Measurements from ENCODE around the gene NMNAT2.
A peak's percentile ranks its signal among the peaks of the same experiment; 100 is the strongest.
"Not testable (repeated sequence)": the region's sequence is repeated elsewhere in the genome, so short reads cannot be mapped to it uniquely, and the experiment has no call there.

Gene NMNAT2

DNA sequence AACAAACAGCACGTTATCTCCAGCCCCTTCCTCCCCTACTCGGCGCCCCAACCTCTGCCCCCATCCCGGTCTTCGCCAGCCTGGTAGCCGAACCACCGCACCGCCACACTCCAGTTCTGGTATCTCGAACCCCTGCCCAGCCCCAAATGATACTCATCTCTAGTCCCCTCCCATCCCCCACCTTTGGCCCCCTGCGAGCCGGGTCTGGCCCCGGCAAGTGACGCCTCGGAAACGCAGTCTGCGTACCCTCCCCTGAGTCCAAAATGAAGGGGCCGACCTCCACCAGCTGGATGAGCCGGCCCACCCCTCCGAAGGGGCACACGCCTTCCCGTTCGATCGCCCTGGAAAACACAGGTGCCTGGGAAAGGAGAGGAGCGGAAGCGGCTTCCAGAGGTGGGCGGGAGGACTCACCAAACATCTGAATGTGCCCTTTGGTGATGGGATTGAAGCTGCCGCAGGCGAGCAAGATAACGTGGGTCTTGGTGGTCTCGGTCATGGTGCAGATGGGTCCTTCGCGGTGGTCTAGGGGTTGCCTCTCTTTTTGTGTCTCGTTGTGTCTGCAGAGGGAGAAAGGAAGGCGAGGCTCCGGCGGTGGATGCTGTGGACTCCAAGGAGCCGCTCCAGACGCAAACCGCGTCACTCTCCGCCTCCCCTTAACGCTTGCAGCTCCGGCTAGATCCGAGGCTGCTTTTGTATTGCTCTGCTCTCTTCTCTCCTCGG lies at the start of gene NMNAT2:
Gene NMNAT2, minus strand, starts transcription at position 609 of the 720 bp plus-strand sequence. Its CDS starts 113 bp downstream, at position 496.
- peak in 1 of 2 donors; percentile 9 for DNase-seq

DNA sequence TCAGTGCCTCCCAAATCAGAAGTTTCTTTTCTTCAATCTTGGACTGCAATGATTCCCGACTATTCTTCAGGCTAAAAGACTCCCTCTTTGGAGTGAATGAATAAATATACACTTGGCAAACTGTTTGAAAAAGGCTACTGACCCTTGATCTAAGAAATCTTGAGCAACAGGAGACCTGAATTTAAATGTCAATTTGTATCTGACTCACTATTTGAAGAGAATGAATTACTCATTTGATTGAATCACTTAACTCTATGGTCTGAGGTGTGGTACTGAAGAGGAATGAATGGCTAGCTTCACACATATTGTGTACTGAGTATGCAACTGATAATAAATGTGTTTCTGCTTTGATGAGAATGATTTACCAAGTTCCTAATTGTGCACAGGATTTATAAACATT lies 49.5 kb upstream of the NMNAT2 start:
- no peak for DNase-seq

DNA sequence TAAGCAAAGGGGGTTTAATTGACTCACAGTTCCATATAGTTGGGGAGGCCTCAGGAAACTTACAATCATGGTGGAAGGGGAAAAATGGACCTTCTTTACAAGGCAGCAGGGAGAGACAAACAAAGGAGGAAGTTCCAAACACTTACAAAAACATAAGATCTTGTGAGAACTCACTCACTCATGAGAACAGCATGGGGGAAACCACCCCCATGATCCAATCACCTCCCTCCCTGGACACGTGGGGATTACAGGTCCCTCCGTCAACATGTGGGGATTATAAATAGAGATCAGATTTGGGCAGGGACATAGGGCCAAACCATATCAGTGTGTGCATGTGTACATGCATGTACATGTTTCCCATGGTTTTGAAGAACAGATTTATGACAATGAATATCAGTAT lies 48.6 kb upstream of the NMNAT2 start:
- no peak for DNase-seq

DNA sequence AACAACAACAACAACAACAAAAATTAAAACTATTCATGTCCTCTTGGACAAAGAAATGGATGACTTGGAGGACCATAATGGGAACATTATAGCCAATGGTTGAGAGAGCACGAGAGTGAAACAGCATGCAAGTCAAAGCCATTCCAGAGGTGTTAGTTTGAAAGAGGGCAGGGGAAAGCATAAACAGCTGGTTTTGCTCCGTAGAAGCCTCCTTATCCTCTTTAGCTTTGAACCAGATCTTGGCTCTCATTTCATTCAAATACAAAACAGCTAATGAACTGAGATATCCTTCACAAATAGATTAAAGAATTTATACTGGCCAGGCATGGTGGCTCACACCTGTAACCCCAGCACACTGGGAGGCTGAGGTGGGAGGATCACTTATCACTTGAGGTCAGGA lies 45.4 kb upstream of the NMNAT2 start:
- no peak for DNase-seq

DNA sequence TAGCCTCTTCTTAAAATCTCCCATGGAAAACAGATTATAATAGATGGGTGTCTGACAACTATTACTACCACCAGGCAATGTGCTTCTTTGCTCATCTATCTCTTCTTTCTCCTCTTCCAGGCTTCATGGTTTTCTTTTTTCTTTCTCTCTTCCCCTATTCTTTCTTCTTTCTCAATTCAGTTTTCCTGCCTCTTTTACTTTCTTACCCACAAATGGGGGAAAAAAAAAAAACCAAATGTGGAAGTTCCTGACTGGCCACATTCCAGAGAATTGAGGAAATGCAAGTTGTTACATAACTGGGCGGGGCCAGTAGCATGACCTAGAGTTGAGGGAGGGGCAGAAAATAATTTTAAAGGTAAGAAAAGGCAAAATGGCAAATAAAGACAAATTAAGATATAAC lies 43.2 kb upstream of the NMNAT2 start:
- DNase-seq = no peak

DNA sequence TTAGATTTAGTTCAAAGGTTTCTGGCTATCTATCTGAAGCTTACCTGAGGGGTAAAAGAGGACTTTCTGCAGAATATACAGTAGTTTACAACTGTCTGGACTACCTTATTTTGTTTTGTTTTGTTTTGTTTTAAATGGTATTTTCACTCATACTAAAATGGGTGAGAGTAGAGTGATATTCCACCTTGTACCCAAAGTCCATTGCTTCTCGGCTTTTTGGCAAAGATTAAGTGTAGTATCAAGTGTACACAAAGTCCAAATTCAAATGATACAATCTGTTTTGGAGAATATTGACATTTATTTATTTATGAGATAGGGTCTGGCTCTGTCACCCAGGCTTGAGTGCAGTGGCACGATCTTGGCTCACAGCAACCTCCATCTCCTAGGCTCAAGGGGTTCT lies 42.4 kb upstream of the NMNAT2 start:
- no peak for DNase-seq

DNA sequence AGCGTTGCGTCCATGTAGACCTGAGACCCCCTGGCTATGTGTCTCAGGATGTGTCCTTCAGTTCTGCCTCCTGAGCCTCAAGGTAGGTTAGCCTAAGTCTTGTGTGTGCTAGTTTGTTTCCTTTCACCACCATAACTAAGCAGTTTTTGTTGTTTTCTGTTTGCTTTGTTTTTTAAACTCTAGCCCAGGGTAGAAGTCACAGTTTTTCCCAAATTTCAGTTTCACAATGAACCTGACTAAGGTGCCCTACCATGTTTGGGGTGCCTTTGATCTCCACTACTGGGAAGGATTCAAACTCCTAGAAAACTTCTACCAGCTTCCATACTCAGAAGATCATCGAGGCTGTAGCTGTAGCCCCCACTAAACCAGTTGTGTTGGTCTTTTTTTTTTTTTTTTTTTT lies 39.3 kb upstream of the NMNAT2 start:
- no peak for DNase-seq

DNA sequence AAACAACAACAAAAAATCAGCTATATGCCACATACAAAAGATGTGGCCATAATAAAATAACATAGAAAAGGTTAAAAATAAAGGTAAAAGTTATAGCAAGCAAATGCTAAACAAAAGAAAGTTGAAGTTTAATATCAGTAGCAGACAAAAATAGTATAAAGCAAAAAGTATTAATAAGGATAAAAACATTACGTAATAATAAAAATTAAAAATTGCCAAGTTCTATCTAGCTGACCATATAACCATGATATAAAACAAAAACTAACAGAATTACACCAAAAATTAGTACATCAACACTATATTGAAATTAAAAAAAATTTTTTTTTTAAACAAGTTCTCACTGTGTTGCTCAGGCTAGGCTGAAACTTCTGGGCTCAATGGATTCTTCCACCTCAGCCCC lies 38.6 kb upstream of the NMNAT2 start:
- DNase-seq = no peak

DNA sequence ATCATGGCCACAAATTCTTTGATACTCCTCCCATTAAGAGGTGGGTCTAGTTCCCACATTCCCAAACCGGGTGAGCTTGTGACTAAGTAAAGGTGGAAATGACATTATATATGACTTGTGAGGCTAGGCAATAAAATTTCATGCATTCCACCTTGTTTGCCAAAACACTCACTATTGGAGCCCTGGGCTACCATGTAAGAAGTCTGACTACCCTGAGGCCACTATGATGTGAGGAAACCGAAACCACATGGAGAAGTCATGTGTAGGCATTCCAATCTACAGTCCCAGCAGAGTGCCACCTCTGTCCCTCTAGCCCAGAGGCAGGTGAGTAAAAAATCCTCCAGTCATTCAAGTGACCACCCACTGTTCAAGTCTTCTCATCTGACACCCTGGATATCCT lies 36.2 kb upstream of the NMNAT2 start:
- DNase-seq = no peak

DNA sequence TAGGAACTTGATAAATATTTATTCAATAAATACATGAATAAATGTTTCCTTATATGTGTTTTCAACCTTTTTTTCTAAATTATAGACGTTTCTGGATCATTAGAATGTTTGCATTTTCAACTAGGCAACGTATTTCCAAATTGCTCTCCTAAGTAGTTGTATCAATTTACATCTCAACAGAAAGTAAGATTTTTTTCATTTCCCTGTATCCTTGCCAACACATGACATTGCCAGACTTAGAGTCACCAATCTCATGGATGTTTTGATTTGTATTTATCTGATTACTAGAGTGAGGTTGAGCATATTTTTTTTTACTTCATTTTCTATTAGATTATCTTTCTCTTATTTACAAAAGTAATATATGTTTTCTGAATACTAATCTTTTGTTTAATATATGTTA lies 31.9 kb upstream of the NMNAT2 start:
- DNase-seq = no peak

DNA sequence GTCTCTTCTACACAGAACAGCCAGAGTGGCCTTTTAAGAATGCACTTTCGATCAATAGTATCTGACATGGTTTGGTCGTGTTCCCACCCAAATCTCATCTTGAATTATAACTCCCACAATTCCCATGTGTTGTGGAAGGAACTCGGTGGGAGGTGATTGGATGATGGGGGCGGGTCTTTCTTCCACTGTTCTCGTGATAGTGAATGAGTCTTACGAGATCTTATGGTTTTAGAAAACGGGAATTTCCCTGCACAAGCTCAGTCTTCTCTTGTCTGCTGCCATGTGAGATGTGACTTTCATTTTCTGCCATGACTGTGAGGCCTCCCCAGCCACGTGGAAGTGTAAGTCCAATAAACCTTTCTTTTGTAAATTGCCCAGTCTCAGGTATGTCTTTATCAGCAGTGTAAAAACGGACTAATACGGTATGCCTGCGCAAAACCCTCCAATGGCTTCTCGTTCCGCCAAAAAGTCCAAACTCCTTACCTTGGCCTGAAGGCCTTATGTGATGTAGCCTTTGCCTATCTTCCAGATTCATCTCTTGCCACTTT lies 31.1 kb upstream of the NMNAT2 start:
- no peak for DNase-seq

DNA sequence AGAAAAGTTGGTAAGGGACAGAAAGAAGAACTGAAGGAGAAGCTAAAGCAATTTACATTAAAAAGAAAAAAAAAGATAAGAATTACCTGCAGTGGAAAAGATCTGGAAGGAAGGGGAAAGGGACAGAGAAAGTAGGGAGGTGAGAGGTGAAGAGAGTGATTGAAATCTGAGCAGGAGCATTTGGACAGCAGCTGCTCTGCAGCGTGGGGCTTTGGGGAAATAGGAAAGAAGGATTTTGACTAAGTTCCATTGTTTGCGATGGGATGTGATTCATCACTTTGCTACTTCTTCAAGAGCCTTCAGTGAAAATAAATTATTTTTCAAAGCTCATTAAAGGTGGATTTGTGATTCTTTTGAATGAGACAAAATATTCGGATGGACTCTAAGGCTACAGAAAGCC lies 26.1 kb upstream of the NMNAT2 start:
- no peak for DNase-seq

DNA sequence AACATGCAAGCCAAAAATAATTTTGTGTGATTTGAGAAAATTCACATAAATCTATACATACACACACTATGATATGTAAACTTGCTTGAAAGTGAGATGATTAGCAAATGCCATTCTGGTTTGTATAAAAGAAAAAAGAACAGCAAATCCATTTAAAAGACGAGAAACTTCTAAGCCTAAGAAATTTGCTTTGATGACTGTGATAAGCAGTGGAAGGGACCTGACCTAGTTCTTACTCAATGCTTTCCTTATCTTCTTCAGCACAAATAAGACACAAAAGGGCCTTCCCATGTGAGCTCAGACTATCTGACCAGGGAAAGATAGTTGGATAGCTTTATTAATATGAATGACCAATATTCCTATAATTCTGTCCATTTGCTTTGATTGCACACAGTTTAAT lies 25.3 kb upstream of the NMNAT2 start:
- DNase-seq = no peak

DNA sequence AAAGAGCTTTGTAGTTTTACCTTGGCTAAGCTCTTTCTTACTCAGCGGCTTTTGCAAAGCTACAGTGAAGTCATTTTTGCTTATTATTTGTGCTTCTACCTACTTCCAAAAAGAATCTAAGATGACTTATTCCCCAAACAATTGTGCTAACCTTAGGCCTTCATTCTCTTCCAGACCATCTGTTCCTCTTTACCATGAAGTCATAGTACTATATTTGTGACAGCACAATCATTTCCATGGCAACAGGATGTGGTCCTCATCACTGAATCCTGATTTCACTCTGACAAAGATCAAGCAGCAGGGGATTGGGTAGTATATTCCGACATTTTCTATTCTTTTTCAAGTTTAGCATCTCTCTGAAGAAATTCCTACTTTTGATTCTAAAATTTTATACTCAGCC lies 24.8 kb upstream of the NMNAT2 start:
- DNase-seq = no peak

DNA sequence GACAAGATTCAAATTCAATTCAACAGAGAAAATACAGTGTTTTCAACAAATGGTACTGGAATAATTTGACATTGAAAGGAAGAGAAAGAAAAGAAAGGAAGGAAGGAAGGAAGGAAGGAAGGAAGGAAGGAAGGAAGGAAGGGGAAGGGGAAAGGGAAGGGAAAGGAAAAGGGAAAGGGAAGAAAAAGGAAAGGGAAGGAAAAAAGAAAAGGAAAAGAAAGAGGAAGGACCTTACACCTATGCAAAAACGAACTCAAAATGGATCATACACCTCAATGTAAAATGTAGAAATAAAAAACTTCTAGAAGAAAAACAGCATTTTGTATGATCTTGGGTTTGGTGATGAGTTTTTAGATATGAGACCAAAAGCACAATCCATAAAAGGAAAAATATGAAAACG lies 19.9 kb upstream of the NMNAT2 start:
- no peak for DNase-seq

DNA sequence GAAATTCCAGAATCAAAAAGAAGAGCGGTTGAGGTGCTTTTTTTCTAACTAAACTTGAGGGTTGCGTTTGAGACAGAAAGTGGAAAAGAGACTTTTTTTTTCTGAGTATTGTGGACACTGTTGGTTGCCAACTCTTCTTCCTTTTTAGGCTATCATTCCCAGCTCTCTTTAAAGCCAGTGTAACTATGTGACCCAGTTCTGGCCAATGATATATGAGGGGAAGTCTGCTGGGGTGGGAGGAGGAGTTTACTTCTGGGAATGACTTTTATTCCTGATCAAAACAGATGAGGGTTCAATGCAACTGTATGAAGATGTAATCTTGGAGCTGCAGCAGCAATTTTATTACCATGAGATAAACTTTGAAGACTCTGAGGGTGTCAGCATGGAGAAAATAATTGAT lies 17.3 kb upstream of the NMNAT2 start:
- no peak for DNase-seq

DNA sequence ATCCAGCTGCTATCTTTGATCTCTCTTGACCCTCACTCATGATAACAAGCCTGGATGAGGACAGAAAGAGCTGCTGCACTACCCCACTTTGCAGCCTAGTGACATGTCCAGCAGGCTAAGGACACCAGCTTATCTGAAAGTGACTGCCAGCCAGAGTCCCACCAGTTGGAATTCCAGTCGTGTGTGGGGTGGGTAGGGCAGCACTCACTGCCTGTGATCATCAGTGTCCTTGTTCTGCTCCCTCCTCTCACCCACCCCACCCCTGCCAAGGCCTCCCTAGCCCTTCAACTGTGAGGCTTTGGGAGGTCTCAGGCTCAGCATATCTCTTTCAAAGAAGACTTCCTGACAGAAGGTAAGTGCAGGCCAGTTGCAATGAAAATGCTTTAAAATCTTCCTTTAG lies 15.5 kb upstream of the NMNAT2 start:
- no peak for DNase-seq

DNA sequence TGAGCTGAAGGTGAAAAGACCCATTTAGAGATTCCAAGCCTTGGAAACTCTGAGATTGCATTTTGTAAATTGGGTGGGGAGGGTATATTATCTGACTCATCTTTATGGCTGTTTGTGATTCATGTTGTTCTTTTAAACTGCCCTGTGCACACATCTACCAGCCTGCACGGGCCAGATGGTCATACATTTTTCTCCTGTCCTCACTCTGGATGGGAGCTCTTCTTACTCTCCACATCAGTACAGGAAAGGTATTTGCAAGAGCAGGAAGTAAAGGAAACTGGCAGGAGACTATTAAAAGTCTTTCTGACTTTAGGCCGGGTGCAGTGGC lies 14.3 kb upstream of the NMNAT2 start:
- DNase-seq = no peak

DNA sequence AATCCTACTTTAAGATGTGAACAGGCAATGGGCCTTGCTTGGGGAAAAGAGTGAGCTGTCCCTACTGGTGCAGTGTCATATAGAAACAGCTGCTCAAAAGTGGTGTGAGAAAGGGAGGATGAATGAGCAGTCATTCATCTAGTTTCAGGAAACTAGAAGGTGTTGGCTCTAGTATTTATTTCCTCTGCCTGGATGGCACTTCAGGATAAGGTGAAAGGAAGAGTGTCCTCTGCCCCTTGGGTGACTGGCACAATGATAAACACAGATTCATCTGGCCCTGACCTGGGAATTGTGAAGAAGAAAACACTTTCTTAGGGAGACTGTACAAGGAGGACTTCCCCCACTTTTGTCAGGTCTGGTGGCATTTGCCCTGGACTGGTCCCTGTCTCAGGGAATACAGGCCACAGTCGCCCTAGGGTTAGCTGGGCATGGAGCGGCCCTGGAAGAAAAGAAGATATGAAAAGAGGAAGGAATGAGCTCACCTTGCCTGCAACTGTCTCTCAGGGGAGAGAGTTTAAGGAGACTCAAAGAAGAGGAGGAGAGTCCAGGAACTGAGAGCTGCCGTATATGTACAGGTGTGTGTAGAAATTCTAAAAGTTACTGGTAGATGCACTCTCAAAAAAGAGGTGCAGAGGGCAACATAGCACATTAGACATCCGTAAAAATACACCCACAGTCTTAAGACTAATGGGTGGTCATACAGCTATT lies 13.8 kb upstream of the NMNAT2 start:
- no peak for DNase-seq

DNA sequence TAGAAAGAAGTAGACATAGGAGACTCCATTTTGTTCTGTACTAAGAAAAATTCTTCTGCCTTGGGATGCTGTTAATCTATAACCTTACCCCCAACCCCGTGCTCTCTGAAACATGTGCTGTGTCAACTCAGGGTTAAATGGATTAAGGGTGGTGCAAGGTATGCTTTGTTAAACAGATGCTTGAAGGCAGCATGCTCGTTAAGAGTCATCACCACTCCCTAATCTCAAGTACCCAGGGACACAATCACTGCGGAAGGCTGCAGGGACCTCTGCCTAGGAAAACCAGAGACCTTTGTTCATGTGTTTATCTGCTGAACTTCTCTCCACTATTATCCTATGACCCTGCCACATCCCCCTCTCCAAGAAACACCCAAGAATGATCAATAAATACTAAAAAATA lies 9.4 kb upstream of the NMNAT2 start:
- not testable (repeated sequence) for DNase-seq

DNA sequence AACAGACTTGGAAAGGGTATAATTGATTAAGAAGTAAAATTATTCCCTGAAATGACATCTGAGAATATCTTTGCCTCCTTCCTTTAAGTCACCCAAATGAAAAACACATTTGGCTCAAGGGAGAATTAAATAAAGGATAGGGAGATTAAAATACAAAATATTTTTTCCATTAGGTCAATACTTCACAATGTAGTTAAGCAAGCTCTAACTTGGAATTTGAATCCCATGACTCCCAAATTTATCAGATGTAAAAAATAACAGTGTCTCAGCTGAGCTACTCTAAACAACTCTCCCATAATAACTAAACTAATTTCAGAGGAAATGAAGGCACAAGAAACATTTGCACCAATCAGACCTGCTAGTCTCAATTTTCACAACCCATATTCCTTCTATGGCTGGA lies 6.5 kb upstream of the NMNAT2 start:
- no peak for DNase-seq

DNA sequence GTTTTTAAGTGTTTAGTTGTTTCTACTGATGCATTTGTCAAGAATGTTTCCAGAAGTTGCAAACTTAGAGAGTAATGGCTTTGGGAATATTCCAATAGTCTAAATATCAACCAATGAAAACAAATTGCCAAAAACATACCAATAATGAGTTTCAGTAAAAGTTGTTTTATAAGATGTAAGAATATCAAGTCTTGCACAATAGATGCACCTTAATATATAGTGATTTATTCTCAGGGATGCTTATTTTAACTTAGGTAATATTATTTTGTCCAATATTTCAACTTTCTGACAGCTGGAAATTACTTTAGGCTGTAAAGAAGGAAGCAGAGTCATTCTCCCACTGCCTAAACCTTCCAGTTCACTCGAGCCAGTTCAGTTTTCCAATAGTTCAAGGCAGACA lies 5.4 kb upstream of the NMNAT2 start:
- no peak for DNase-seq

DNA sequence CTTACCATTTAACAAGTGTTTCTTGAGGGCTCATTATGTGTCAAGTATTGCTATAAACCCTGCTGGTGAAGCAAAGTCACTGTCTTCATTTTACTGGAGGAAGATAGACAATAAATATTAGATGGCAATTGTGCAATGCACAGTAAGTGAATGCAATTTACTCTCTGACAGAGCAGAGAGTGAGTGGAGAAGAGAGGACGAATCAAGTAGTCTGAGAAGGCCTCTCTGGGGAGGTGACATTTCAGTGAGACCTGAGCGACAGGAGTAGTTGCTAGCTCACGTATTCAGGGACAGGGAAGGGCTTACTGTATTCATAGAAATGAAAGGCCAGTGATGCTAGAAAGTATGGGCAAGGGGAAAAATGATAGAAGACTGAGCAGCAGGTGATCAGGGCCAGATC lies 1.2 kb upstream of the NMNAT2 start:
- DNase-seq = no peak

DNA sequence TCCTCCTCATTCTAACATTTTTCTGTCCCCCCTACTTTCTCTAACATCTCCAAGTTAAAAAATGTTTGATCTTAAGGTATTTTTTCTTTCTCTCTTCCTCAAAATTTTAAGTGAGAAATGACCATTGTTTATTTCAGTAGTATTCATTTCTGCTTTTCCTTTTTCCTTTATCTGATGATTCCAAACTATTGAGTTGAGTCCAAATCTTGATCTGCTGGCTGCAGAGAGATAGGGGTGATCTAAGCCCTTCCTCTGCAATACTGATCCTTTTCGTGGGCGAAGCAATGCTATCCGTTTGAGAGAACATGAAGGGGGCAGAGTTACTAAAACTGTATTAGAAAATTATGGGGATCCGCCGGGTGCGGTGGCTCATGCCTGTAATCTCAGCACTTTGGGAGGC lies 516 bp upstream of the NMNAT2 start:
- DNase-seq = no peak

All from stimulated activated CD4-positive, alpha-beta T cell treated with anti-CD3 and anti-CD28 coated beads, Interleukin-2, amount 100 ng/mL, for 24 hours (primary cell).